ENCODE measurements around the gene PFDN6.

The PFDN6 gene

DNA sequence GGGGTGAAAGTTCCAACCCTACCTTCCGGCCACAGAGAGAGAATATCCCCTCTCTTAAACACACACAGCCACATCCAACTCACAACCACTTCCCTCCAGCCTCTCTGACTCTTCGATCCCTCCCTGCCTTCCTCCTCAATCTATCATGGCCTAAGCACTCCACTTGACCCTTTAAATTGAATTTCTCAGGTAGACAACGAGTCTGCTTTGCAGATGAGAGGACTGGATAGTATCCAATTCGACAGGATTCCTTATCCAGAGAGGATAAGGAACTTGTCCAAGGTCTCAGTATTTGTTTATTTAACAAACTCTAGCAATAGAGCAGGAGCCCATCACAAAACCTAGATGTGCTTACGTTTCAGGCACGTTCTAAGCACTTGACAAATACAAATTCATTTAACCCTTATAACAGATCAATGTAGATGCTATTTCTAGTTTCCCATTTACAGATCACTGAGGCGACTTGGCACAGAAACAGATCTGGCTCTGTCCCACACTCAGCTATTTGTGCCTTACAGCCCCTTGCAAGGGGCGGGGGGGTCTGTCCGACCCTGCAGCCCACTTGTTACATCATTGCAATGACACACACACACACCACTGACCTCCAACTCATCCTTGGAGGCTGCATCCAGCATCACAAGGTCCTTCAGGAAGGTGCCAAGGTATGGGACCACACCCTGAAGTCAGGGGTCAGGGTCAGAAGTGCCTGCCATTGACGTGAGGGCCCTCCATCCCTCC is 4.9 kb downstream of the PFDN6 start:
- no peak for DNase-seq (ENCODE audit: low spot score)
- FAIRE-seq, result no peak

DNA sequence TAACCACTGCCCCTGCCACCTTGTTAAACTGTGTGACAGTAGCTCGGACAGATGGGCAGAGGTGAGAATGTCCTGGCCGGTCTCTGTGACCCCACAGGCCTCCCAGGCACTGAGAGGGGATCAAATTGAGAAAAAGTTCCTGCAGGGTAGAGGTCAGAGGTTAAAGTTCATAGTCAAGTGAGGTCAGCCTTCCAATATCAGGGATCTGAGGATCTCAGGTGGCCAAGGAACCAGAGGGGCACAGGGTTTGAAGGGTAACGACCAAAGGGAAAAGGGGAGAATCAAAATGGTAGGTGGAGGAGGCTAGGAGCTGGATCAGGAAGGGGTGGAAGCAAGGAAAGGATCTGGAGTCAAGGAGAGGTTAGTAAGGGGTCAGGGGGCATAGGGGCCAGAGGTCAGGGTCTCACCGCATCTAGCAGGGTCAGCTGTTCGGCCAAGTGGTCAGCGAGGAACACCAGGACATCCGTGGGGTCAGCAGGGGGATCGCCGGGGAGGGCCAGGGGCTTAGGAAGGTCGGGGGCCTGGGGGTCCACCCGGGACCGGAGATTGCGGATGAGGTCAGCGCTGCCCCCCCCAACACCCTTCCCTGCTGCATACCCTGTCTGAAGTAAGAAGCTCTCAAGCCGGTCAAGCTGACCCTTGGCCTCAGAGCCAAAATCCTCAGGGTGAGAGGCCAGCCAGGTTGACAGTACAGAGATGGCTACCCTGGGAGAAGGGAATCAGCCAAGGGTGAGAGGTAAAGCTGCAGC is 6.4 kb downstream of the PFDN6 start:
- FAIRE-seq (no peak), DNase-seq (ENCODE audit: low spot score) (no peak)

DNA sequence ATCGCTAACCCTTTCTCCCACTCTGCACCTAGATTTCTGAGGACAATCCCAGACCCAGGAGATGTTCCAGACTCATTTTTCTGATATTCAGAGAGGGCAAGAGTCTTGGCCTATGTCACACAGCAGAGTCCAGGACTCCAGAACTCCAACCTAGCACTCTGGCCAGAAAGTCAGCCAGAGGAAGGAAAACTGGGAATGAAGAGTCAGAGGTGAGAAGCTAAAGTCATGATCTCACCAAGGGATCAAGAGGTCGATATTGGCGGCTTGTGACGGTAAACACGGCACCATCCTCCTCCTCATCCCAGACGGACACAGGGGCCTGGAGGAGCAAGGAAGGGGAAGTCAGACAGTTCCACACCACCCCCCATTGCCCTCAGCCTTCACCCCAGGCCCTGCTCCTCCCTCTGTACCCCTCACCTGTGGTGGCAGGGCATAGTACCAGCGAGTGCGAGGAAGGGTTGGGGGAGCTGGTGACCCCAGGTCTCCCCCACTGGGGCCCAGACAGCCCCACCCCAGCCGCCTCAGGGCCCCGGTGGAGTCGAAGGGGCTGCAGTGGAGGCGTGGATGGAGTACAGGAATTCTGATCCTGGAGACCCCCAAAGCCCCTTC is 7.5 kb downstream of the PFDN6 start:
- DNase-seq (ENCODE audit: low spot score) (no peak), FAIRE-seq (no peak)

DNA sequence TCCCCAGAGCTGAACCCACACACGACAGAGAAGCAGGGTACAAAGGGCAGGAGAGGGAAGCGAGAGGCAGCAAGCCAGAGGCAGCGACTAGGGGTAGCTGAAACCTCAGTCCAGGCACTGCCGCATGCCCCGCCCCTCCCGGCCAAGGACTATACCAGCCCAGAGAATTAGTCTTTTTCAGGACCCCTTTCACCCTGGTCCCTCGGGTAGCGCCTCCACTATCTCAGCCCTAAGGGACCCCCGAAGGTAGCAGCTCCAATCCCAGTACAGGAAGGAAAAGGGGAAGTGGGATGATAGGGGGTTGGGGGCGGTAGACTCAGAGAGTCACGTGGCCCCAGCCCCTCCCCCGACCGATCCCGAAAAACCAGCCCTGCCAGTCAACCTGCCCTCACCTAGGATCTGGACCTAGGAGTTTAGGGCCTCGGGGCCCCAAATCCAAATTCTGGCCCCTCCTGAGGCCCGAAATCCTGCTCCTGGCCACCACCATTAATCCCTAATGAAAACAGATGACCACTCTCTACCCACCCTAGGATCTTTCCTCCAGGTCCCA is 8.1 kb downstream of the PFDN6 start:
- peak; percentile 36 for DNase-seq (ENCODE audit: low spot score)
- no peak for FAIRE-seq

DNA sequence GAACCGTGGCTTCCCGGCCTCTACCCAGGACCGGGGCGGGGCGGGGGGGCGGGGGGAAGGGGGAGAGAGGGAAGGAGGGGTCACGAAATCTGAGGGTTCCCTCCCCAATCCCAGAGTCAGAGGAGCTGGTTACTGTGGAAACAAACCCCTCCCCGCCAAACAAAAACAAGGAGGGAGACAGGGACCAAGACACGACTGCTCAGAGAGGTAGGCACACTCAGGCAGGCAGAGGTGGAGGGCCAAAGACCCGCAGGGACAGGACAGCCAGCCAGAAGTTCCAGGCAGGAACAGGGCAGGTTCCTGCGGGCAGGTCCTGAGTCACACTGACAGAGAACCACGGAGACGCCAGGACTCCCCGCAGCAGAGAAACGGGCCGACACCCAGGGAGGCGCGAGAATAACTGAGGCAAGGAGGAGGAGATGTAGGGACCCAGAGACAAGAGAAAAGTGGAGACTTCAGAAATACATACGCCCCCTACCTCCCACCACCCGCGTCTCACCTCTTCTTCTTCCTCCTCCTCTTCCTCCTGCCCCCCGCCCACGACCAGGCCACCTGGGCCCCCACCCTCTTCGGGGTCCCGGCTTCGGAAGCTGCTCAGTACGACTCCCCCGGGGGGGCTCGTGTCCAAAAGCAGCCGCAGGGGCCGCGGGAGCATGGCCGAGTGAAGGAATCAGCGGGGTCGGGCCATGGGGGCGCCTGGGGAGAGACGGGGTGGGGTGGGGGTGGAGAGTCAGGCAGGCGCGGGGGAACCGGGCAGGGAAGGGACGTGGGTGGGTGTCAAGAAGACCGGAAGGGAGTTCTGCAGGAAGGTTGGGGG is 8.8 kb downstream of the PFDN6 start:
- FAIRE-seq (no peak), DNase-seq (ENCODE audit: low spot score) (peak; percentile 82)

DNA sequence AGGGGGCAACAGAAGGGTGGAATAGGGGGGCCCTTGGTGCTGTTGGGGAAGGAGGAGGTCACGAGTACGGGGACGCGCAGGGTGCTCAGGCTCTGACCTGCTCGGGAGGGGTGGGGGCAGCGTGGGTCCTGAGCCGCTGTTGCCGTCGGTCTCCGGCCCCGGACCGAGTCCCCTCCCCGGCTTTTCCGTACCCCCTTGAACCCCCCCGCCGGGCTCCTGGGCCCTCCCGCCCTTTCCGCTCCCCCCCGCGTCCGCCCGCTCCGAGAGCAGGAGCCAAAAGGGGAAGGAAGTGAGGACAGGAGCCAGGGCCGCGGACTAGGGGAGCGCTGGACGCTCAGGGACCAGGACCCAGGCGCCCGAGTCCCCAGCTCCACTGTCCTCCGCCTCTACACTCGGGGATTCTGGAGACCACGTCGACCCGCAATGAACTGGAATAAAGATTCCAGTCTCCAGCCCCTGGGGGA is 9.4 kb downstream of the PFDN6 start, which contains the start of gene RGL2:
RGL2 (minus strand) TSS at position 170 of the 464 bp plus-strand sequence. CDS start 332 bp downstream, outside the sequence.
- FAIRE-seq, result no peak

DNA sequence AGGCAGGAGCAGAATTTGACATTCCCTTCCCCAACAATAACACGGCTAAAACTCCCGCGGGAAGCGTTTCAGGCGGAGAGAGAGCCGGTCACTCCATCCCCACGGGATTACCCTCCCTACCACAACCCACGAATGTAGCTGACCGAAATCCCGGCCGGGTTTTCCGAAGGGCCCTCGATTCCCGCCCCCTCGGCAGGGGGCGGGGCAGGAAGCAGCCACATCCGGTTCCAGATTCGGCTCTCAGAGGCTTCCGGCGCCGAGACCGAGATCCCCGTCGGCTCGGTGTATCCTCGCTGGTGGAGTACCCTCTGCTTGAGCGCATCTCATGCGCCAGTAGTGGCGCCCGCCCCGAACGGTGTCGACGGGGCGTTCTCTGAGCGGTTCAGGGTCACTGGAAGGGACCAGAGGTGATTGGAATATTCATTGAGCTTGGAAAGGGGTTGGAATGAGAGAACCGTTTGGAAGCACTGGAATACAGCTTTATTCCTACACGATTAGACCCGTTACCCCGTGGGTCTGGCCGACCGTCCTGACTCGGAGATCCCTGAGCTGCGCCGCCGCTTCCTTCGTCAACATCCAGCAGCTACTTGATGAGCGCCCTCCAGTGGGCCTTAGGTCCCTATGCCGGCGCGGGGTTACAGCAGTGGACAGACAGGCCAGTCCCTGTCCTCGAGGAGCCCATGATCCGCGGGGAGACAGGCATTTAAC is 10.0 kb downstream of the PFDN6 start:
- FAIRE-seq, result no peak

More for the DNA sequence above, 9.4 kb downstream of the PFDN6 start, which contains the start of gene RGL2:
- peak; percentile 45 for DNase-seq (ENCODE audit: low spot score)

DNA sequence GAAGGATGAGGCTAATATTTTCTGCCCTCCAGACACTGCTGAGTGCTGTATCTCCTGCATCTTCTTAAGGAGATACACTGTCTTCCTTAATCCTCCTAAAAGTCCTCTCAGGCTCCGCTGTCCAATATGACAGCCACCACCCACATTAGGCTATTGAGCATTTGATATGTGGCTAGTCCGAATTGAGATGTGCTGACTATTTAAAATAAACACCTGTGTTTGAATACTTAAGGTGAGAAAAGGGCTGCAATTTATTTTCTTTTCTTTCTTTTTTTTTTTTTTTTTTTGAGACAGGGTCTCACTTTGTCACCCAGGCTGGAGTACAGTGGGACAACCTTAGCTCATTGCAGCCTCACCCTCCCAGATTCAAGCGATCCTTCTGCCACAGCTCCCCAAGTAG is 12.5 kb downstream of the PFDN6 start:
- FAIRE-seq, result no peak
- no peak for DNase-seq (ENCODE audit: low spot score)

More for the DNA sequence above, 10.0 kb downstream of the PFDN6 start:
- DNase-seq (ENCODE audit: low spot score), result peak; percentile 89

DNA sequence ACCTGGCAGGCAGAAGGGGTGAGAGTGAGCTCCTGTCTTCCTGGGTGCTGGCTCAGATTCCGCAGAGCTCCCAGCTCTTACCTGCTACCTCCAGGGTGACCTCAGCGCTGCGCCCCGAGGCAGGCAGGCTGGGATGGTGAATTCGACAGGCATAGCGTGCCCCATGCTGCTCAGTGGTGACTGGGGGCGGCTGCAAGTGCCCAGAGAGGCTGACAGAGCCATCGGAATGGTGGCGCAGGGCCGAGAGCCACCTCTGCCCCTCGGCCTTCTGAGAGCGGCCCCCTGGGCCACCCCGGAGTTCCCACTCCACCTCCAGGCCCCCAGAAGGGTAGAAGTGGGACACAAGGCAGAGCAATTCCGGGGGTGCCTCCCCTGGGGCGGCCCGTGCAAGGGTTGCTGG is 14.8 kb downstream of the PFDN6 start:
- no peak for FAIRE-seq
- DNase-seq (ENCODE audit: low spot score), result no peak

DNA sequence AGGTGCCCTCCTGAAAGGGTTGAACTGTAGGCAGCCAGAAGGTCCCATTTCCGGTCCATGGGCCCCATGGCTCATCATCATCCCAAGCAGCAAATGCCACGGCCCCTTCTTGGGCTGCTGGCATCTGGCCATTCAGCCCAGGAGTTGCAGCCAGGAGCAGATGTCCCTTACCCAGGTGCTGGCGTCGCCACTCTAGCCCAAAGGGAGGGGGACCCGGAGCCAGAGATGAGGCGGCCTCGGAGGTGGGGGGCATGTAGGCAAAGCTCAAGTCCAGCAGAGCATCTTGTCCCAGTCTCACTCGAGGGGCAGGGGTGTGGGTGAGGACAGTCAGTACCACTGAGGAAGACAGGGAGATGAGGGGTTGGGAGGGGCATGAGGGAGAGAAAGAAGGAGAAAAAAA is 15.7 kb downstream of the PFDN6 start:
- DNase-seq (ENCODE audit: low spot score) (no peak), FAIRE-seq (no peak)

DNA sequence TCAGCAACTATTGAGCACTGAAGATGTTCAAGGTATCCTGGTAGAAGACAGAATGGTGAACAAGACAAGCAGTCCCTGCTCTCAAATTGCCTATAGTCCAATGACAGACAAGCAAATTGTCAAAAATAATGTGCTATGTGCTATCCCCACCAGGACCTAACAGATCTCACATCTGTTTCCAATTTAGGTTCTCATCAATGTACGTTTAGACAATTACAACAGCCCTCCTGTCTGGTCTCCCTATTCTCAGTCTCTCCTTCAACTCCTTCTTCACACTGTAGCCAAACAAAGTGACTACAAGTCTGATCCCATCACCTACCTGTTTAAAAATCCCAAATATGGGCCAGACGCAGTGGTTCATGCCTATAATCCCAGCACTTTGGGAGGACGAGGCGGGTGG is 17.0 kb downstream of the PFDN6 start:
- FAIRE-seq (no peak), DNase-seq (ENCODE audit: low spot score) (no peak)

DNA sequence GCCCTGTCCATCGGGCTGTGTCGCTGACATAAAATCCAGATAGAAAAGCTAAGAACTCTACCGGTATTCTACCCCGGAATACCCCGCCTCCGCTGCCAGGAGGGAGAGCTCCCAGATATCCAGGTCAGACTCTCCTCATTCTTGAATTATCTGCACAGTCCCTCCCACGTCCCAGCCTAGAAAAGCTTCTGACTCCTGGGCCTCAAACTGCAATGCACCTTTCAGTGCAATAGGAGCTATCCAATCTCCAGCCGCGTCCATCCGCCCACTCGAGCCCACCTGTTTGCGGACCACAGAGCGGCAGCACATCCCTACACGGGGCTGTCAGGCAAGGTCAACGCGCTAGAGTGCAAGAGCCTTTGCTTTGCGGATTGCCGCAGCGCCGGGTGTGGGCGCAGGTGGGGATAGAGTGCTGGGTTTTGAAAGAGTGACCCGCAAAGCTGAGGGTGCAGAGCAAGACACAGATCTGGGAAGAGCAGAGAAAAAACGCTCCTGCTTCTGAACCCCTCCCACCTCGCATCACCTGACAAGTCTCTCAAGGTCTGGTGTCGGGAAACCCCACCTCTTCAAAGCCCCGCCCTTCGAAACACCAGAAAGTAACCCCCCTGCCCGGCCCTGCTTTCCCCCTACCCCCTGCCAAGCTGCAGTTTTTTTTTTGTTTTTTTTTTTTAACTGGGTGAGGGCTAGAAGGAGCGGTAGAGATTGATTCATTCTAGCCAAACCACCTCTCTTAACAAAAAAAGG is 23.1 kb downstream of the PFDN6 start:
- DNase-seq (ENCODE audit: low spot score) (peak; percentile 84), FAIRE-seq (no peak)

DNA sequence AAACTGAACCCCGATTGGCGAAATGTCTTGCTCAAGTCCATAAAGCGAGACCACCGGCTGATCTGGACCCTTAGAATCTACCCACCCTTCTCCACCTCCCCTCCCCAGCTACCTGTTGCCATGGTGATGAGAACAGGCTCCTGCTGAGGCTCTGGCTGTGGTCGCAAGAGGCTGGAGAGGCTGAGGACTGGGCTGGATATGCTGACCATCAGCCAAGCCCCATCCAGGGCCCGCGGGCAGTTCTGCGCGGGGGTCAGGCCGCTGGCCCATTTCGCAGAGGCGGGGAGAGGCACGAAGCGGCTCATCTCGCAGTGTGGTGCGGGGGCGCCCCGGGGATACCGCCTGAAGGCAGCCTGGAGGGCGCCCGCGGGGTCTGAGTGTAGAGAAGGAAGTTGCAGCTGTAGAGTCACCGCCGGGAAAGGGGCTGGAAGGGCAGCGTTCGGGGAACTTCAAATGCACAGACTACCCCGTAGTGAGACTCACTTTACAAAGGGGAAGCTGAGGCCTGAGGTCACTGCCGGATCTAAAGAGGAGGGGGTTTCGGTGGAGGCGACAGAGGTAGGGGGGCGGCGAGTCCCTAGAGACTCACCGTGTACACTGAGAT is 23.8 kb downstream of the PFDN6 start:
- no peak for FAIRE-seq
- peak; percentile 22 for DNase-seq (ENCODE audit: low spot score)

DNA sequence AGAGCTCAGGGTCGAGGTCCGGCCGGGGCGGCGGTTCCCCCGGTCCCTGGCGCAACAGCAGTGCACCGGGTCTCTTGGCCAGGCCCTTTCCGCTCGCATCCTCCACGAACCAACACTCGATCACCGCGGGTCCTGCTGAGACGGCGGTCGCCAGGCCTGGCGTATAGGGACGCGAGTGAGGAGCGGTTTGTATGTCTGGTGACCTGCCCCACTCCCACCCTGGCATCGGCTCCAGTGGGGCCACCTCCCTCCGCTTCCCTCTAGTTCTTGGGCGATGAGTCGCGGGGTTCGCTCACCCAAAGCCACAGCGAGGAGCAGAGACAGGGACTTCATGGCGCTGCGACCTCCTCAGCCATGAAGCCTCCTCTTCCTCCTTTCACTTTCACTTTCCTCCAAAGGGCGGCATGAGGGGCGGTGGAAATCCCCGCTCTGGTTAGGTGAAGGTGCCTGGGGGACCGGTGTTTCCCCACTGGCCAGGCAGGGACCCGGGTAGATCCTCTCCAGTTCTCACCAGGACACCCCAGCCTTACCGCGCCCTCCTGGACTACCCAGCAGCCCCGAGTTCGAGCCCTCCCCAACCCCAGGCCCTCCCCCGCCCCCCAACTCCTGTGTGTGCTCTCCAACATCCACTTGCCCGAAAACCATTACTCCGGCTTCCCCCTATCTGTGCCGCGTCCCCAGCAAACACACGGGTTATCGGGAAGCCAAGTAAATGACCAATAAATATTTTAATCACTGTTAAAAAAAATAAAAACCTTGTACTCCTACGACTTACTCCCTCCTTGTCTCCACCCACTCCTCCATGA is 24.5 kb downstream of the PFDN6 start, which contains the start of gene TAPBP:
TAPBP (minus strand) TSS at position 370 of the 806 bp plus-strand sequence; CDS start at position 333, 37 bp downstream.
- no peak for FAIRE-seq
- peak; percentile 43 for DNase-seq (ENCODE audit: low spot score)

DNA sequence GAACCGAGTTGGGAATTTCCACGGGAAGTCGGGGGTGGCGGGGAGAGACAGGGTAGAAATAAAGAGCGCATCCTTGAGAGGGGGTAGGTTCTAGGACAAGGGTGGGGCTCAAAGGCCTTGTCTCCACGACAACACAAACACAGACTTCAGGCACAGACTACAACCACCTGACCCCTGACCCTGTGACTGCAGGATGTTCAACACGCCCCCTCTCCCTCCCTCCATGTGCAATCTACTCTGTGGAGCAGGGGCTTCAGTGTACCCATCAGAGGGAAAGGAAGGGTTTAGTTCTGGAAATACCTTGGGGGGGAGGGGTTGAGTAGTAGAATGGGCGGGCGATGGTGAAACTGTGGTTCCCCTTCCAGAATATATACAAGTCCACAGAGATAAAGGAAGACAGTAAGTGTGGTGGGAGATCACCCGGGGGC is 25.1 kb downstream of the PFDN6 start:
- peak; percentile 36 for DNase-seq (ENCODE audit: low spot score)
- peak; percentile 65 for FAIRE-seq

DNA sequence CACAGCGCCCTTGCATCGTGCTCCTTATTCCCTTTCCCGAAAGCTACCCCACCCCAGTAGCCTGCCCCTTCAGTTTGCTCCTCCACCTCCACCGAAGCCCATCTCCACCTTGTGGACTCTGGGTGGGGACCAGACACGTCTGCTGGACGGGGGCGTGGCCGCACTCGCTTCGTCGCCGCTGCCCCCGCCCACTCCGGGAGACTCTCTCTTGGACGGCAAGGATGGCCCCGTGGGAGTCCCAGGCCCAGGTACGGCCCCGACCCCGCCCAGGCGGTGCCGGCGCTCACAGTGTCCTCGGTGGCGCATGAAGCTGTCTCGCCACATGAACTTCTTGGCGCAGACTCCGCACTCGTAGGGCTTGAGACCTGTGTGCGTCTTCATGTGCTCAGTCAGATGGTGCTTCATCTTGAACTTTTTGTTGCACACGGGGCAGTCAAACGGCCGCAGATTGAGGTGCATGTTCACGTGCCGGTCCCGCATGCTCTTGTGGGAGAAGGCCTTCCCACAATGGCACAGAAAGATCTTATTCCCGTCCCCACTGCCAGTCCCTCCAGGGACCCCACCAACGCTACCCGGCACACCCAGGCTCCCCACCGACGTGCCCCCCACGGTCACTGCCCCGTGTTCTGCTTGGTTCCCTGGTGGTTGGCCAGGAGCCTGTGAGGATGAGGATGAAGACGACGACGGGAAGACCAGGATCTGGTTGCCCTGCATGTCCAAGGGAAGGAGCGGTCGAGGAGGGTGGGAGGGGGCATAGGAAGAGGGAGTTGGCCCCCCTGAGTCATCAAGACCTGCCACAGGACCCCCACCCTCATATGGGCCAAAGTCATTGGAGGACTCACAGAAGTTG is 25.8 kb downstream of the PFDN6 start:
- FAIRE-seq (no peak), DNase-seq (ENCODE audit: low spot score) (no peak)

Measured in urothelium cell line (cell line).